ENCODE measurements around the gene ACVR1B. TPM values are rescaled to one million over a fixed set of nuclear protein-coding genes. Genes with fewer than 3 reads are reported as not detected.

The ACVR1B gene
- total RNA-seq, 4 donors from 2014 or later = 67.4 to 87.0 (median 80.5) TPM

GRCh38 chr12:52009081-52009751, 57.7 kb downstream of the ACVR1B start:
- intact Hi-C loops (cut with DNase I; ENCODE audit: low total_unique reads) = no loop called here
- DNase-seq (ENCODE audit: low spot score in 2 of 2) = no peak
- TF ChIP-seq CTCF (IDR thresholded peaks at IDR 0.05) (no peak), POLR2A (IDR thresholded peaks at IDR 0.05) (no peak)
- 66 to 81% methylated on average over 9 to 10 of the region's 10 CpGs for WGBS, 2 donors
- no peak overlapping the region for H3K4me3 ChIP-seq (ENCODE audit: low read depth, poor library complexity, severe bottlenecking)

- TF ChIP-seq CTCF (IDR thresholded peaks at IDR 0.05) (no peak), POLR2A (IDR thresholded peaks at IDR 0.05) (no peak)
- H3K4me3 ChIP-seq (ENCODE audit: low read depth, poor library complexity, severe bottlenecking) = no peak overlapping the region
Observed at GRCh38 chr12:52010152-52010622, 58.7 kb downstream of the ACVR1B start.

GRCh38 chr12:52010692-52011601, 59.4 kb downstream of the ACVR1B start:
- intact Hi-C loops (cut with DNase I; ENCODE audit: low total_unique reads) = no loop called here
- WGBS, 2 donors = 63 to 74% methylated on average over 8 of the region's 8 CpGs
- no peak for TF ChIP-seq CTCF (IDR thresholded peaks at IDR 0.05)
- H3K4me3 ChIP-seq (ENCODE audit: low read depth, poor library complexity, severe bottlenecking) = no peak overlapping the region
- no peak for DNase-seq (ENCODE audit: low spot score in 2 of 2)

More at GRCh38 chr12:52010152-52010622, 58.7 kb downstream of the ACVR1B start:
- DNase-seq (ENCODE audit: low spot score in 2 of 2) = peak; percentile 75 to 95
- intact Hi-C loops (cut with DNase I; ENCODE audit: low total_unique reads) = no loop called here
- WGBS, 2 donors = 41 to 47% methylated on average over 11 of the region's 11 CpGs

- 88 to 92% methylated on average over 8 of the region's 8 CpGs for WGBS, 2 donors
- TF ChIP-seq CTCF (IDR thresholded peaks at IDR 0.05) (no peak), POLR2A (IDR thresholded peaks at IDR 0.05) (no peak)
- no peak for DNase-seq (ENCODE audit: low spot score in 2 of 2)
- intact Hi-C loops (cut with DNase I; ENCODE audit: low total_unique reads) = no loop called here
- H3K4me3 ChIP-seq (ENCODE audit: low read depth, poor library complexity, severe bottlenecking) = no peak overlapping the region
Observed at GRCh38 chr12:52011602-52012214, 60.2 kb downstream of the ACVR1B start.

- H3K4me3 ChIP-seq (ENCODE audit: low read depth, poor library complexity, severe bottlenecking) = no peak overlapping the region
- intact Hi-C loops (cut with DNase I; ENCODE audit: low total_unique reads) = no loop called here
- no peak for TF ChIP-seq CTCF (IDR thresholded peaks at IDR 0.05)
- TF ChIP-seq POLR2A (IDR thresholded peaks at IDR 0.05) = no peak
- no peak for DNase-seq (ENCODE audit: low spot score in 2 of 2)
- 86 to 89% methylated on average over 16 of the region's 16 CpGs for WGBS, 2 donors
Observed at GRCh38 chr12:52013626-52014310, 62.3 kb downstream of the ACVR1B start.
